D341Med (cell line): ENCODE measurements around the gene WWOX.

Experiments
- DNase-seq: peaks from one replicate; pipeline ENCODE4 v3.0.0; 2012; ENCODE audit warnings: low spot score

The WWOX gene

DNA sequence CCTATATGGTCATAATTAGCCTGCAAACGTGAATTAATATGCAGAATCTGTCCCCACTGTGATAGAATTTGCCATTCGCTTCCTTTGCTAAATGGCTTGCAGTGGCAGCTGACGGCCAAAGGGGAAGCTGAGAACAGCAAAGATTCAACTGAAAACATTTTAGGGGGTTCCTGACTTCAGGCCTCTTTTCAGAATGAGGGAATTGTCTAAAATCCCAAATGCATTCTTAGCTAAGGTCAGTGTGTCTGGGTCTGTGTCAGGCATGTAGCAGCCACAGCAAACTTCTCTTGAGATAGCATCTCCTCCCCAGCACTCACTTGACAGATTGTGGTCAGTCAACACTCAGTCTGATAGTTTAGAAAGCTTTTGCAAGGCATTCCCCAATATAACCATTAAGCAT is 701.1 kb downstream of the WWOX start:
- DNase-seq = no peak

DNA sequence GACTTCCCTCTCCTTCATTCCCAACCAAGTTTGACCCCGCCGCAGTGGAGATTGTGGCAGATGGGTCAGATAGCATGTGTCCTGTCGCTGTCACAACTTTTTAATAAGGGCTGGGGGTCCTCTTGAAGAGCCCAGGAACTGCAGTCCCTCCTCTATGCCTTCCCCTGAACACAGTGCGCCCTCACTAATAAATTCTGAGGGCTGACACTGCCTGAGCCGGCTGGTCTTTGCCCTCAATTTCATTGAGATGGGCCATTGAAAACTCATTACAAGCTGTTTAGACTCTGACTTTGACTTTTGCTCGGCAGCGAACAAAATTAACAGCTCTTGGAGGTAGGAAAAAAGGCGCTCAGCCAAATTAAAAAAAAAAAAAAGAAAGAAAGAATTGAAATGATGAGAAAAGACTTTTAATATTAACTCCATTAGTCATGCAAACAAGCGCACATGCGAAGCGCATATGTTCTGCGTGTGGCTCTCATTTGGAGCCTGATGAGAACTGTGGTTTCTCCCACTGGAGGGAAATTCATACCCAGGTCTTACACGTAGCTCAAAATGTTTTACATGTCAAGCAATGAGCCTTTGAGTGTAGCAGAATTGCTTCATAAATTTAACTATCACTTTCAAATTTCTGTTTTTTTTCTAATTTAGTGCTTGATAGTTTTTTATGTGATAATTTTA is 704.7 kb downstream of the WWOX start:
- DNase-seq = no peak

DNA sequence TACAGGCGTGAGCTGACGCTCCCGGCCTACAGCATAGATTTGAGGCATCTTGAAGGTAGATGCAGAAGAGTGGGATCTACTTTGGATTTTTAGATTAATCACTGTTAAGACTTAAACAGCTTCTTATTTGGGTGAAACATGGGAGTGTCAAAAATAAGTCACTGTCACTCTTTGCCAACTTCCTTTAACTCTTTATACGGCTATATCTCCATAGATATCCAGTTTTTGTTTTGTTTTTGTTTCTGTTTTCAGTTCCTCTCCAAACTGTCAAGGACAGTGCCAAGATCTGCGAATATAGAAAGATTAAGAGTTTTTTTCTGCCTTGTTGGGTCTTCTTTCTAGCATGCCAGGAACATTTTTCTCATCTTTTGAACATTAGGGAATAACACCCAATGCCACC is 706.1 kb downstream of the WWOX start:
- no peak for DNase-seq

DNA sequence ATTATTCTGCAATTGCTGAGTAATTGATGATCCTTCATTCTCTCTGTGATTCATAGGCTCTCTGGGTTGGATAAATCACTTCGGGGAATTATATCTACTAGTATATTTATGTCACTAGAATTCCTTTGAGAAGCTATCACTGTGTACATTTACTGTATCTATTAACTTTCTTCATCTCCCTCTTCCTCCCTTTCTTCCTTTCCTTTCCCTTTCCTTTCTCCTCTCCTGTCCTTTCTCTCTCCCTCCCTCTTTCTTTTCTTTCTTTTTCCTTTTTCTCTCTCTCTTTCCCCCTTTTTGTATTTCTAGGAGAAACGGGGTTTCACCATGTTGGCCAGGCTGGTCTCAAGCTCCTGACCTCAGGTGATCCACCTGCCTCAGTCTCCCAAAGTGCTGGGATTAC is 711.8 kb downstream of the WWOX start:
- no peak for DNase-seq

DNA sequence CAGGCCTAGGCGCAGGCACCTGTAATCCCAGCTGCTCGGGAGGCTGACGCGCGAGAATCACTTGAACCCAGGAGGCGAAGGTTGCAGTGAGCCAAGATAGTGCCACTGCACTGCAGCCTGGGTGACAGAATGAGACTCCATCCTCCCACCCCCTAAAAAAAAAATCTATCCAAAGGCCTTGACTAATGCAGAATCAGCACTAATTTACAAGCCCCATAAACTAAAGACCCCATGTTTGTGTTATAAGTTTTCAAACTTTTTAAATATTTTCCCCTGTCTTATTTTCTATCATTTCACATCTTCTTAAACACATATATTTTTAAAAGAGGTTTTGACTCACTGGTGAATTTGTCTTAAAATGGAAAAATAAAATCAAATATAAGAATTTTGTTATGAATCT is 713.1 kb downstream of the WWOX start:
- no peak for DNase-seq

DNA sequence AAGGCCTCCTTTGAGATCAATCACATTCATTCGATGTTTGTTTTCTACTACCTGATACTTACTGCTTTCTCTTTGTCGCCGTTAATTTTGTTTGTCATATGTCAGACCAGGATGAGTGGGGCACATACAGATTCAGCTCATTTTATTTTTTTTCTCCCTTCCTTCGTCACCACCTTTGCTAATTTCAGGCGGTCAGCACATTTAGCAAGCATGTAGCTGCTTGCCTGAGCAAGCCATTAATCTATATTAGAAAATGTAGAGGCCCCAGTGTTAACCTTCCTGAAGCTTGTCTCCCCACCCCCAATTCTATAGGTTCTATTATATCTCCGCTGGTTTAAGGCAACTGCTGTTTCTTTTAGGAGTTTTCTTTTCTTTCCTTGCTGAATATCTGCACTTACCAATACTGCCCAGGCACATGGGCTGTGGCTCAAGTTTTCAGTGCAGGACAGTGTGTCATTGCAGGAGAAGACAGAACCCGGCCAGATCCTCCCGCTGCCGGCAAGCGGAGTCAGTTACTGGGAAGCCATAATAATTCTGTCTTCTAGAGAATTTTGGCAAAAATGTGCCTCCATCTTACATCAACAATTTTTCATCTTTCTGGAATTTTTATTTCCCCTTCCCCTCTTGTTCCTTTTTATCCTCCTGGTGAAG is 714.3 kb downstream of the WWOX start:
- DNase-seq = no peak

DNA sequence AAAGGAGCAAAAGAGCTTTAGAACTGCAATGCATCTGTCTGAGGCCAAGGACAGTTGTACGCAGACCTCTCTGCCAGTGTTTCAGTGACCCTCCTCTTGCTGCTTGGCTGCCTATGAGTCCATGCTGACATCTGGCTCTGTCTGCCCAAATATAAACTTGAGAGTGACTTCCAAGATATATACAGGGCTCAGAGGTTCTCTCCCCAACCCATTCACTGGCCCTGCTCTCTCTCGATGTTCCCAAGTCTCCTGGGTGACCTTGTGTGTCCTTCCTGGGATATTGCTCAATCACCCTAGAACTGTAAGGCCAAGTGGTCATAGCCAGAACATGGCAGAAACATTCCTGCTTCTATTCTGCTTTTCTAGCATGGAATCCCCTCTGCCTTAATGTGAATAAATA is 716.3 kb downstream of the WWOX start:
- DNase-seq = no peak

DNA sequence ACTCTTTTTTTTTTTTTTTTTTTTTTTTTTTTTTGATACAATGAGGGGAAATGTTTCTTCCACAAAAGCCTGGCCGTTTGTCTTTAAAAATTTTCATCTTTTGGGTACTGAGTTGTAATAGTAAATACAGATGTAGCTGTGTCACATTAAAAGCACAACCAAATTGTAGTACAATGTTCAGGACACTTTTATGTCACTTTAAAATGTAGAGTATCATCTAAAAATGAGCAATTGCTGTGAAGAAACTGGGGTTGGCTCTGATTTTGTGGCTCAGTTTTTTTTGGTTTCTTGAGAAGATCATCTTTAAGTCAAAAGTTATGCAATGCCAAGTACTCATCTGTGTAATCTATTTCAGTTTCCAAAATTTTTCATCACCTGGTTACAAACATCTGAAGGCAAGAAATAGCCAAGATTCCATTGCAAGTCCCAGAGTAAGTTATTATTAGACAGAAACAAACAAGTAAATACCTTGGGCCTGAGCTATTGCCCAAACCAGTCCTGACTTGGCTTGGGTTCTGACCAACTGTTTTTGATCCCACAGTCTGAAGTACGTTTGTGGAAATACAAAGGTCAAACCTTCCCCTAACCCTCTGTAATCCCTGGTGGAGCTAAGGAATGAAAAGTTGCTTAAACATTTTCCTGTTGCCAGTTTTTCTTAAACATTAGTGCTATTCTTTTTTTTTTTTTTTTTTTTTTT is 717.2 kb downstream of the WWOX start:
- no peak for DNase-seq

DNA sequence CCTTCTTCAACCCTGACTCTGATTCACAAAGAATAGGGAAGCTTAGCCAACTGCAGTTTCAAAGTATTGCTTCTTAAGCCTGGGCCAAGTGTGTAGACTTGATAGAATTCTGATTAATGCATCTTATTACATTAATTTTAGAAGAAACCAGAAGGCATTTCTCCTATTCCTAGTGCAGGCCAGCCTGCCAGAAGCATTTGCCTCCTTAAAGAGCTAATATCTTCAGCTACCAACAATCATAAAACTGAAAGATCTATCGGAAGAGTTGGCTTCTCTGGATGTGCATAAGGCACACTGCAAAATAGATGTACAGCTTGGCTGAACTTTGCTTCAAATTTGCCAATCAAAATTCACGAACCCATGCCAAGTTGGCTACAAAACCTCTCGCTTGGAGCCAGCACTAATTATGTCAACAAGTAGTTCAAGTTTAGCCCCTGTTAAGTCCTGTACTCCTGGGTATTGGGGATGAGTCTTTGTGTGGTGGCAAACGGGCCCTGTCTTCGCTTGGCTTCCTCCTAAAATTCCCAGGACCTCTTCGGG is 717.8 kb downstream of the WWOX start:
- no peak for DNase-seq

DNA sequence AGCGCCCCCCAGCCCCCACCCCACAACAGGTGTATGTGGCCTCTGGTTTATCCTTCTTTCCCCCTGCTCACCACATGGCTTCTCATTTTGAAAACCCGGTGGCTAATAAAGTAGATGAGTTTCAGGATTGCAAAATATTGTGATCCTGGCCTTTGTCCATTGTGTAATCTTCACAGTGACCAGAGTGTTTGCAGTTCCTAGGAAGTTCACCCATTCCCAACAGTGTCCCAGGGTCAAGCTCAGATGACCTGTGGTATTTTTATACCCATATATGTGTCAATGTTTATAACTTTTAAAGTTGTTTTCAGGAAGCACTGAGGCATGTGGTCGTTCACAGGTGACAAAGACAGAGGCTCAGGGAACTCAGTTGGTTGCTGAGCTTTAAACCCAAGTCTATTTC is 721.9 kb downstream of the WWOX start:
- DNase-seq = no peak

DNA sequence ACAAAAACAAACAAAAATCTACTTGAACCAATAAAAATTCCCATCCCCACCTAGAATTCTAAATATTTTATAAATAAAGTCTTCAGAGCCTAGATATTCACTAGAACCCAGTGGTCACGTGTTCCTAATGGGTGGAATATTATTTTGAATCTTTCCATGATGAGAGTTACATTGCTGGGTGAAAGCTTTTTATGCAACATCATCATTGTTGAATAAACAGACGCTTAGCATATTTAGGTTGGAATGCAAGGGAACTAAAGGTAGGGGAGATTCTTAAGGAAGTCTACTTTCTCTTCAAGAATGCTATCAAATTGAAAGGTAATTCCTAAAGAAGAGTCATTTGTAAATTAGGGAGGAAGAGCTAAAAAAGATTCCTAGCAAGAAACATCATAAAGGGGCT is 723.1 kb downstream of the WWOX start:
- DNase-seq = no peak

DNA sequence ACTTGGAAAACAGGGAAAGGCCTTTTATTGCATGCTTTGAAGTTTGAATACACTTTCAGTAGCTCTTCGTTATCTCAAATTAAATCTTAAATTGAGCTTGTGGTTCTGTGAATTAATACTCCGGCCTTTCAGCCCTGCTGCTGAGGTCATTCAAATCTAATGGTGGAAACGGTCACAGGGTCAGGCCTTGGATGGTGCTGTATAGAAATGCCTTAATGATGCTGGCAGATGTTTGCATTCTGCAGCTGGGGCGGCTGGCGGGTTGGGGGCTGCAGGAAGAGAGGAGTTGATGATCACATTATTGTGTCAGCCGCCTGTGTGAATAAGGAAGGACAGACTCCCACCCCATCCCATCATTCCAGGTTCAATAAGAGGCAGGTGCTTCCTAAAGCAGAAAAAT is 723.6 kb downstream of the WWOX start:
- no peak for DNase-seq

DNA sequence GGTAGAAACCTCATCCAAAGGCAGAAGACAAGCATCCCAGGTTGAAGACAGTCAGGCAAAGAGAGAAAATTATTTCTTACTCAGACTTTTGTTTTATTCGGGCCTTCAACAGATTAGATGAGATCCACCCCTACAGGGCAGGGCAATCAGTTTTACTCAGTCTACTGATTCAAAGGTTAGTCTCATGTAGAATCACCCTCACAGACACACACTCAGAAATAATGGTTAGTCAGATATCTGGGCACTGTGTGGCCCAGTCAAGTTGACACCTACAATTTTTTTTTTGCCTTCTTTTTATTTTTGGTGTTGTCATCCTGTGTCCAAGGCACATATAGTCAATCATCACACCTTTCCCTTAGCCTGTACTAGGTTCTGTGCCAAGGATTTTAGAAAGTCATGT is 729.8 kb downstream of the WWOX start:
- no peak for DNase-seq

DNA sequence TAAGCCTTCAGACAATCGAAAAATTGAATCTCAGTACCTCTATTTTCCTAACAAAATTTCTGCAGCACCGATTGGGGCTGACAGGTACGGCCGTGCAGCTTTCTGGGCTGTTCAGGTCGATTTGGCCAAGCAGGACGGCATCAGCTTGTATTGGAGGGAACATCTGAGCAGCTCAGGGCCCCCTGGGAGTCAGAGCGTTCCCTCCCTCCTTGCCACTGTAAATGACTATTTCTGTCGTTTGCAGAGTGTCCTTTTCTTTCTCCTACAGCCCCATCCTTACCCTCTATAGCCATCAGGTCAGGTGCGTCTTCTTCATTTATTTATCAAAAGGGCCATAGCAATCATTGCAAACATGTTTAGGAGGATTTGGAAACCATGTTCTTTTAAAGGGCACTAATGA is 731.1 kb downstream of the WWOX start:
- DNase-seq = no peak

DNA sequence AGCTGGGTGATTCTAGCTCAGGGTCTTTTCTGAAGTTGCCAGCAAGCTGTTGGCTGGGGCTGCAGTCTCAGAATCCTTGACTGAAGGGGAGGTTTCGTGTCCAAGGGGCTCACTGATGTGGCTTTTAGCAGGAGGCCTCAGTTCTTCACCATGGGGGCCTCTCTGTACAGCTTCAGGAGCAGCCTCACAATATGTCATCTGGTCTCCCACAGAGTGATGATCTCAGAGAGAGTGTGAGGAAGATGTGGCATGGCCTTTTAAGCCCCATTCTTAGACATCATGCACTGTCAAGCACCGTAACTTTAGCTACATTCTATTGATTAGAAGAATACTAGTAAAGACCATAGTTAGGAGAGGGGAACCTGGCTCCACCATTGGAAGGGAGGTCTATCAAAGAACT is 732.6 kb downstream of the WWOX start:
- no peak for DNase-seq

DNA sequence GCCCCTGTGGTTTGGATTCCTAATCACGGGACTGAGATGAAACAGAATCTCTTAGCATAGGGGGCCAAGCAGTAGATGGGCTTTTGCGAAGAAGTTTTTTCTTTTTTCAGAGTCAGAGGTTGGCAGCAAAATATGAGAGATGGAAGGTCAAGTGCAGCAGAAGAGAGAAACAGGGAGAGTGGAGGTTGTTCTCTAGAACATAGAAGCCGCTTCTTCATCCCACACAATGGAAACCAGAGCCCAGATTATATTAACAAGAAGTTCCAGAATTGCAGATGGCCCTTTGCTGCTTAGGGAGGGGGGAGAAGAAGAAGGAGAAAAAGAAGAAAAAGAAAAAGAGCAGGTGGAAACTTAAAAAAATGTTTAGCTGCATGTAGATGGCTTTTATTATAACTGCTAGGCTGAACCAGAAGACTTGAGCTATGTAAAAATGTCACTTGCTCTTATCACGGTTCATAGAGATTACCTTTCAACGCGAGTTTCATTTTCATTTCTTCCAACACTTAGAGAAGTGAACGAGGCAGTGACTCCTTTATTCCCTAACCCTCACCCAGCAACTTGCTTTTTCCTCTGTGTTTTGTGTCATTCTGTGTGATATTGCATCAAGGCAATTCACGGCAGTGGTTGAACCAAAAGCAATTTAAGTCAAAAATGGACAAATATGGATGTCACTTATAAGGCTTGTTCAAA is 737.5 kb downstream of the WWOX start:
- no peak for DNase-seq

DNA sequence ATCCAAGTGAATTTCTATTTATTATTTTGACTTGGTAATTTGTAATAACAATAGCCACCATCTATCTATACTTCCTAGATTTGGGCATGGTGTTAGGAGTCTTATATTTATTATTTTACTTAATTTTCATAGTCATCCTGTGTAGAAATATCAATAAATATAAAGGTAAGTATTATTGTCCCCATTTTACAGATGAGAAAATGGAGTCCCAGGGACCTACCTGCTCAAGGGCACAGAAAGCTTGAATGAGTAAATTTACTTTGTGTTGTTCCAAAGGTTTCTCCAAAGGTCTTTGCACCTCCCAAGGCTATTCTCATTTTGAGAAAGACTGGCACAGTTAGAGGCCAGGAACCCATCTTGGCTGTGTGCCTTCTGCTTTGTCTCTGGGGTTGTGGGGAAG is 738.3 kb downstream of the WWOX start:
- no peak for DNase-seq

DNA sequence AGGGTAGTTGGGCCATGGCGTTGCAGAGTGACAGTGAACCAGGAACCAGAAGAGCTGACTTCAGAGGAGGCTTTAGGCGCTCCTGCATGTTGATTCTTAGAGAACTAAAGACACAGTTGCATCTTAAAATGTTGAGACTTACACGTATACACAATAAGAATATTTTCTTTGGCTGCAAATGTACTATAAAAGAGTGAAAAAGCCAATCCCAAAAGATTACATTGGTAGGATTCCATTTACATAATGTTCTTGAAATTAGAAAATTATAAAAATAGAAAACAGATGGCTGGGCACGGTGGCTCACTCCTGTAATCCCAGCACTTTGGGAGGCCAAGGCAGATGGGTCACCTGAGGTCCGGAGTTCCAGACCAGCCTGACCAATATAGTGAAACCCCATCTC is 738.8 kb downstream of the WWOX start:
- no peak for DNase-seq

DNA sequence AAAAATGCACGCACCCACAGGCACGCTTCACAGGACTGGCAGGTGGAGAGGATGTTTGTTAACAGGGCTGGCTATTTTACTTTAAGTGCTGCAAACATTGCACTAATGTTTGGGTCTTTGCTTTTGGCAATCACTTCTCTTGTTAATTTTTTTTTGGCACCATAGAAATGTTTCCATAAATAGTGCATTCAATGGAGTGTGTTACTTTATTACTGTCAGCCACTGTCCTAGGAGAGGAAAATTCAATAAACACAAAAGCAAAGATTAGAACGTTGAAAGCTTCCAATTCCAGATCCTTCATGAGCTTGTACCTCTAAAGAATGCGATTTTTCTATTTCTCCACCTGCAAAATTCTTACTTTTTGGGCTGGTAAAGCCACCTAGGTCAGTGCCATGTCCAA is 743.5 kb downstream of the WWOX start:
- DNase-seq = no peak

DNA sequence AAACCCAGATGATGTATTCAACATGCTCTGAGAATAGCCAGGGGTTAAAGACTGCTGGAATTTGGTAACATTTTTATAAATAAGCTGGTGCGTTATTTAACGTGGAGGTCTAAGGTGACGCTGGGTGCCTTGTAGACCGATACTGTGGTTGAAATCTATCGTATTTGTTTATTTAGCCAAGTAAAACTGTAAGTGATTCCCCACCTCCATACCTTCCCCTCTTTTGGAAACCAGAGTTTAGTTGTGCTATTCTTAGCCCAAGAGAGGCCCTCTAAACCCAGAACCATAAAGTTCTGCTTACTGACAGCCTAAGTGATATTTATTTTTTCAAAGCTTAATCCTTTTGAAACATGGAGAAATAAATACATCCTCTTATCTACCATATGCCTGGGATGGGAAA is 744.5 kb downstream of the WWOX start:
- DNase-seq = no peak

DNA sequence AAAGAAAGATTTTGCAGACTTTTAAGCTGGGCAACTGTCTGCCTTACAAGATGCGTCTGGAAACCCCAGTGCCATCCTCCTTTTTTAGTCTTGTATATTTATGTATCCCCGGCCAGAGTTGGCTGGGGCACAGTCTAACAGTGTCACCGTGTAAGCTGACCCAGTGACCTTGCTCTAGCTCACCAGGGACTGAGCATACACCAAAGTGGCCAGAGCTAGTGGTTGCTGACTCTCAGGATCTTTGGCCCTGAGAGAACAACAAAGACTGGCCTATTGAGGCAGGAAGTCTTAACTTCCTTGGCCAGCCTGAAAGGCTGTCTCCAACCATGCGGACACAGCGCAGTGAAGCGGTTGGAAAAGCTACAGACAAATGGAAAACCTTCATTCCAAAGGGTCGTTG is 745.2 kb downstream of the WWOX start:
- DNase-seq = no peak

DNA sequence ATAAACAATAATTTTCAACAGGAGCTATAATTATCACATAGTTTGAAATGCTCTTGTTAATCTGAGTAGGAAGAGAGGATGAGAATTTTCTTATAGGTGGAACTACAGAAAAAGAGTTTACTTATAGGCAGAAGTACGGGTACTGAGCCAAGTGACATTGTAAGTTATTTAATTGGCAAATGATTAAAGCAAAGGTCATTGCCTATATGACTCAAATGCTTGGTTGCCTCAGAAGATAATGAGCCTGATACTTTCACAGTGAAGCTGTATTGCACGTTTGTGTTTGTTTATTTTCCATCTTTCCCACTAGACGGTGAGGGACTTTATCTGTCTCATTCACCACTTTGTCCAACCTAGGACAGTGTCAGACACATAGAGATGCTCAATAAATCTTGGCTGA is 751.8 kb downstream of the WWOX start:
- no peak for DNase-seq

DNA sequence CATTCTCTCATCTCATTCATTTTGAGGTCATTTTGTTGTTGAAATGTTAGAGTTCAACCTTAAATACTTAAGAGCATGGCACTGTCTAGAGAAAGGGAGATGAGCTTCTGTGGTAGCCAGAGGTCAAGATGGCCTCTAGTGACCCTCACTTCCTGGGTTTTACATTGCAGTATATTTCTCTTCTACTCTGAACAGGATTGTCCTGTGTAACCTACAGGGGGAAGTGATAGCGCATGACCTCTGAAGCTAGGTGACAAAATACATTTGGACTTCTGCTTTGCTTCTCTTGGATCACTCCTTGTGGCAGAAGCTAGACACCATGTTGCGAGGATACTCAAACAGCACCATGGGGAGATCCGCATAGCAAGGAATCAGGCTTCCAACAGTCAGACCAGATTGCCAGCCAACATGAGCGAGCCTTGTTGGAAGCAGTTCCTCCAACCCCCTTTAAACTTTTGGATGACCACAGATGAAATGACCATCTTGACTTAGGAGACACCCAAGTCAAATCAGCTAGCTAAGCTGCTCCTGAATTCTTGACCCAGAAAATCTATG is 752.7 kb downstream of the WWOX start:
- no peak for DNase-seq
